NCI-H1436 treated with DMSO at 0.1 percent for 48 hours (cell line): ENCODE data around the gene DMTF1.
"Not testable (repeated sequence)": the region's sequence is repeated elsewhere in the genome, so short reads cannot be mapped to it uniquely, and the experiment has no call there.

Source experiments
- DNase-seq: peaks from one replicate; lab custom pipeline; 2025; lab: John Stamatoyannopoulos, UW

DMTF1 gene

DNA sequence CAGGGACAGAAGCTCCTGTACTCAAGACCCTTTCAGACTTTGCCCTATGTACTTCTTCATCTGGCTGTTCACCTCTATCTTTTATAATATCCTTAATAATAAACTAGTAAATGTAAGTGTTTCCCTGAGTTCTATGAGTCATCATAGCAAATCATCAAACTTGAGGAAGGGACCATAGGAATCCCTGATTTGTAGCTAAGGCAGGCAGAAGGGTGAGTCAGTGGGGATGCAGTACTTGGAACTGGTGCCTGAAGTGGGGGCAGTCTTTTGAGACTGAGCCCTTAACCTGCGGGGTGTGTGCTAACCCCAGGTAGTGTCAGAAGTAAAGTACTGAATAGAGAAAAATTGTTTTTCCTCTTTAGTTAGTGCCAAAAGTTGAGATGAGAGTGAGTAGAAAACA, 73.4 kb downstream of the DMTF1 start:
- DNase-seq: no peak

DNA sequence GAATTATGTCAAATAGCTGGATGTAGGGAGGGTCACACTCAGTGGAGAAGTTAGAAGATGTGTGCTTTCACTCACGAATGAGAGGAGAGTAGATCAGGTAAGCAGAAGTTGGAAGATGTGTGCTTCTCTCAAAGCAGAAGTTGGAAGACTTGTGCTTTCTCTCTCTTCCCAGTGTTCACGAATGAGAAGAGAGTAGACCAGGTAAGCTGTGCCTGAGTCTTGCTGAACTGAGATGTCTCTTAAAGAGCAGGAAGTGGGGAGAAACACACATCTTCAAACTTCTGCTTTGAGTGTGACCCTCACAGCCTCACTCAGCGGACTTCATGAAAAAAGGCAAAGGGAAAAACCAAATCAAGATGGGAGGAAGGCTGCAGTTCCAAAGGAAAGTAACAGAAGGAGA, 74.2 kb downstream of the DMTF1 start:
- no peak for DNase-seq

DNA sequence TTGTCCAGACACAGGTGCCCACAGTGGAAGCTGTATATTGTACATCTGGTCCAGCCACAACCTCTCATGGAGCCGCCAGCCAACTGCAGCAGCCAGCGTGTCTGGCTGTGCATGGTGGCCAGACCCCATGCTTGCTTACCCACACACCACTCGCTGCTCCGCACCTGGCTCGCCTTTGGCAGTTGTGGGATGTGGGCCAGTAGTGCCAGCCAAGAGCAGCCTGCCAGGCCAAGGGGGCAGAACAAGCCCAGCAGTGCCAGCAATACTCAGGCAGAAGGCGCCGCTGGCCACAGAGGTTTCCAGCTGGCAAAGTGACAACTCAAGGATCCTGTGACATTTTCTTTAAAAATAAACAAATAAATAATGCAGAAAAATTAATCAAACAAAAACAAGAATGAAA, 79.0 kb downstream of the DMTF1 start:
- DNase-seq: no peak

DNA sequence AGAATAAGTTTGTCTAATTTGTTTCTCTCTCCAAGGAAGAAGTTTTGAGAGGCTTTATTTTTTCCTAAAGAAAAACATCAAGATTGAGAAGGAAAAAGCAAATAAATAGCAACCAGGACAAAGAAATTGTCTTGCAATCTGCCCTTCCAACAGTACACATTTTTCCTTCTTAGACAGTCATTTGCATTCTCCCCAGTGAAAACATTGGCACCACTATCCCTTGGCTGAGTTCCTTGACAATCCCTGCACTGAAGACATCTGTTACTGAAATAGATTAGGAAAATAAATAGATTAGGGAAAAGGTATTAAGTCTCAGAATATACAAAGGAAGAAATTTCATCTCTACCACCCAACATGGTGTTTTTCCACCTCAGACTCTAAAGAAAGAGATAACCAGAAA, 79.5 kb downstream of the DMTF1 start:
- DNase-seq: no peak

DNA sequence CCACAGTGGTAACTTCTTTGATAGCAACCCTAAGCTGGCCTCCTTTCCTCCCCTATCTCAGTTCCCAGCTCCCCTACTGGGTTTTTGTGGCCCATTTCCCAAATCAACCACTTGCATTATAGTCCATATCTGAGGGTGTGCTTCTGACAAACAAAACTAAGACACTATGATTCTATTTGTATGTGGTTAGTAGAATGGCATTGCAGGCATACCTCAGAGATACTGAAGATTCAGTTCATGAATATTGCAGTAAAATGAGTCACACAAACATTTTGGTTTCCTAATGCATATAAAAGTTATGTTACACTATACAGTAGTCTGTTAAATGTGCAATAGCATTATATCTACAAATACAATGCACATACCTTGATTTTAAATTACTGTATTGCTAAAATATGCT, 82.7 kb downstream of the DMTF1 start:
- DNase-seq: no peak

DNA sequence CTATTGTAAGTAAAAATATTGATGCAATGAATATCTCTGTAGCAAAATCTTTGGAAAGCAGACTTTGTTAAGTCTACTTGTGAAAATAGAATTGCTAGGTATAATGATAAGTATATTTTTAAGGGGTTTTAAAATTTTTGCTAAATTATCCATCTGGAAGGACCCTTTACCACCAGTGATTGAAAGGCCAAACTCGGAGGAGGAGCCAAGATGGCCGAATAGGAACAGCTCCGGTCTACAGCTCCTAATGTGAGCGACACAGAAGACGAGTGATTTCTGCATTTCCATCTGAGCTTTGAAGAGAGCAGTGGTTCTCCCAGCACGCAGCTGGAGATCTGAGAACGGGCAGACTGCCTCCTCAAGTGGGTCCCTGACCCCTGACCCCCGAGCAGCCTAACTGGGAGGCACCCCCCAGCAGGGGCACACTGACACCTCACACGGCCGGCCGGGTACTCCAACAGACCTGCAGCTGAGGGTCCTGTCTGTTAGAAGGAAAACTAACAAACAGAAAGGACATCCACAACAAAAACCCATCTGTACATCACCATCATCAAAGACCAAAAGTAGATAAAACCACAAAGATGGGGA, 86.3 kb downstream of the DMTF1 start:
- DNase-seq: not testable (repeated sequence)

DNA sequence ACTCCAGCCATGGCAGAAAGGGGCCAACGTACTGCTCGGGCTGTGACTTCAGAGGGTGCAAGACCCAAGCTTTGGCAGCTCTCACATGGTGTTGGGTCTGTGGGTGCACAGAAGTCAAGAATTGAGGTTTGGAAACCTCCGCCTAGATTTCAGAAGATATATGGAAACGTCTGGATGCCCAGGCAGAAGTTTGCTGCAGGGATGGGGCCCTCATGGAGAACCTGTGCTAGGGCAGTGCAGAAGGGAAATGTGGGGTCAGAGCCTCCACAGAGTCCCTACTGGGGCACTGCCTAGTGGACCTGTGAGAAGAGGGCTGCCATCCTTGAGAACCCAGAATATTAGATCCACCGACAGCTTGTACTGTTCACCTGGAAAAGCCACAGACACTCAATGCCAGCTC, 93.4 kb downstream of the DMTF1 start:
- DNase-seq: not testable (repeated sequence)
